NB4 (cell line): Measurements from ENCODE around the gene ROR2.

Experiments used
- CTCF ChIP-seq: IDR thresholded peaks from one replicate; pipeline ENCODE4 v1.5.1; 2012; ENCODE audit warnings: low read depth, low read length
- POLR2A ChIP-seq: IDR thresholded peaks from 2 replicates; pipeline ENCODE4 v1.6.1; 2011; ENCODE audit warnings: mild to moderate bottlenecking; ENCODE audit not compliant: insufficient read length; ENCODE audit errors: extremely low read depth
- TF ChIP-seq, protein P1 (sequence below): IDR thresholded peaks from 2 replicates; pipeline ENCODE4 v1.6.1; 2011; ENCODE audit warnings: low read depth, low read length

- TF ChIP-seq CTCF (no peak), POLR2A (no peak)
- TF ChIP-seq, protein P1, sequence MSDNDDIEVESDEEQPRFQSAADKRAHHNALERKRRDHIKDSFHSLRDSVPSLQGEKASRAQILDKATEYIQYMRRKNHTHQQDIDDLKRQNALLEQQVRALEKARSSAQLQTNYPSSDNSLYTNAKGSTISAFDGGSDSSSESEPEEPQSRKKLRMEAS = no peak
Measured at GRCh38 chr9:91562416-91562815, 387.6 kb downstream of the ROR2 start.
